CMK (cell line): Measurements from ENCODE around the gene RIN3.
A peak's percentile ranks its signal among the peaks of the same experiment; 100 is the strongest.

Experiments used
- DNase-seq: peaks from one replicate; pipeline ENCODE4 v3.0.0-alpha.2; 2010; ENCODE audit warnings: low read depth

The RIN3 gene

GRCh38 chr14:92597906-92598905, 84.6 kb downstream of the RIN3 start:
- DNase-seq: no peak

GRCh38 chr14:92599811-92600210, 86.2 kb downstream of the RIN3 start:
- DNase-seq: no peak

- no peak for DNase-seq
Measured at GRCh38 chr14:92600318-92601053, 86.9 kb downstream of the RIN3 start.

GRCh38 chr14:92601131-92601710, 87.6 kb downstream of the RIN3 start:
- DNase-seq: no peak

- DNase-seq: no peak
Measured at GRCh38 chr14:92601757-92602417, 88.3 kb downstream of the RIN3 start.

GRCh38 chr14:92603309-92604242, 90.0 kb downstream of the RIN3 start:
- no peak for DNase-seq

- no peak for DNase-seq
Measured at GRCh38 chr14:92605274-92605940, 91.8 kb downstream of the RIN3 start.

- no peak for DNase-seq
Measured at GRCh38 chr14:92607251-92607650, 93.7 kb downstream of the RIN3 start.

GRCh38 chr14:92607702-92608429, 94.3 kb downstream of the RIN3 start:
- DNase-seq: no peak

- DNase-seq: no peak
Measured at GRCh38 chr14:92609955-92610354, 96.4 kb downstream of the RIN3 start.

- no peak for DNase-seq
Measured at GRCh38 chr14:92610849-92611271, 97.3 kb downstream of the RIN3 start.

GRCh38 chr14:92613008-92613658, 99.6 kb downstream of the RIN3 start:
- peak; percentile 37 for DNase-seq

- DNase-seq: no peak
Measured at GRCh38 chr14:92613681-92614260, 100.2 kb downstream of the RIN3 start.

- peak; percentile 21 for DNase-seq
Measured at GRCh38 chr14:92615451-92615850, 101.9 kb downstream of the RIN3 start.

- no peak for DNase-seq
Measured at GRCh38 chr14:92616178-92616577, 102.6 kb downstream of the RIN3 start.

- DNase-seq: no peak
Measured at GRCh38 chr14:92617581-92617980, 104.0 kb downstream of the RIN3 start.

- no peak for DNase-seq
Measured at GRCh38 chr14:92619671-92620456, 106.3 kb downstream of the RIN3 start.

GRCh38 chr14:92622311-92622710, 108.7 kb downstream of the RIN3 start:
- DNase-seq: no peak
